Stimulated activated naive B cell treated with anti-CD40 and anti-IgM and Interleukin-4, amounts not matched to agents 10 μg/mL and 1 μg/mL and 100 μg/mL, for 72 hours (primary cell): ENCODE data around the gene KRT80.

Experiments used
- ATAC-seq, 2 donors: fragments of 150-1000 bp; cut with Tn5 transposase; replicated peaks; 2 replicates each; pipeline ENCODE4 v1.10.0; 2021; ENCODE audit warnings: moderate library complexity in 1 of 2
- DNase-seq: peaks from one replicate; pipeline ENCODE4 v3.0.0; 2021
- H3K27ac Mint-ChIP-seq: one replicate; pipeline ENCODE4 v1.8.0; 2022; ENCODE audit warnings: mild to moderate bottlenecking, mixed read lengths
- H3K27me3 Mint-ChIP-seq, 2 donors: one replicate each; pipeline ENCODE4 v1.8.0; 2022; ENCODE audit warnings: mixed read lengths in 2 of 2
- H3K36me3 Mint-ChIP-seq, 2 donors: one replicate each; pipeline ENCODE4 v1.8.0; 2022; ENCODE audit warnings: mixed read lengths in 2 of 2, mild to moderate bottlenecking in 1 of 2
- H3K4me1 Mint-ChIP-seq, 2 donors: one replicate each; pipeline ENCODE4 v1.8.0; 2022; ENCODE audit warnings: mixed read lengths in 2 of 2, mild to moderate bottlenecking in 1 of 2
- H3K4me3 Mint-ChIP-seq, 2 donors: one replicate each; pipeline ENCODE4 v1.8.0; 2022; ENCODE audit warnings: mild to moderate bottlenecking in 2 of 2, mixed read lengths in 2 of 2, moderate library complexity in 1 of 2
- H3K9me3 Mint-ChIP-seq, 2 donors: one replicate each; pipeline ENCODE4 v1.8.0; 2022; ENCODE audit warnings: mixed read lengths in 2 of 2, mild to moderate bottlenecking in 1 of 2

Gene KRT80

DNA sequence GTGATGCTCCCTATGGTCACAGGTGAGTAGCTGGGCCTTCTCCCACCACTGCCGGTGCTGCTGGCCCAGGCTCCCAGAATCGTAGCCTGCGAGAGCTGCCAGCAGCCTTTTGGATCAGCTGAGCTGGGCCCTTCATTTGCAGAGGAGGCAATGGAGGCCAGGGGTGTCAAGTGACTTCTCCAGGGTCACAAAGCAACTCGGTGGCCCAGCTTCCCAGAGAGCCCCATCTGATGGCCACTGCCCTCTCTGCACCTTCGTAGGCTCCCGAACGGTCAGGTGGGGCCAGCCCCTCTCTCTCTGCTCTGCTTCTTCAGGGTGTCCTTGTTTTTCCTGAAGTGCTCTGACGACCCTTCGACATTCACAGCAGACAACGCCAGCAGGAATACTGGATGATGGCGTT lies 4.6 kb downstream of the KRT80 start:
- DNase-seq, result no peak
- H3K9me3 Mint-ChIP-seq, result no peaks in the 10 kb centered on the region
- peaks cover 0 to 7% of the 10 kb centered on the region in 2 donors for H3K27me3 Mint-ChIP-seq
- no peak for ATAC-seq
- no peak overlapping the region for H3K4me3 Mint-ChIP-seq
- H3K36me3 Mint-ChIP-seq, result no peaks in the 10 kb centered on the region
- no peak overlapping the region for H3K27ac Mint-ChIP-seq
- no peaks in the 10 kb centered on the region for H3K4me1 Mint-ChIP-seq

GRCh38 chr12:52186118-52186840 lies 5.5 kb downstream of the KRT80 start:
- Mint-ChIP-seq H3K9me3 (no peaks in the 10 kb centered on the region), H3K27me3 (peaks cover 0 to 7% of the 10 kb centered on the region in 2 donors), H3K36me3 (no peaks in the 10 kb centered on the region), H3K4me3 (no peak overlapping the region), H3K4me1 (no peaks in the 10 kb centered on the region), H3K27ac (no peak overlapping the region)
- DNase-seq (no peak), ATAC-seq (no peak)

- no peaks in the 10 kb centered on the region for H3K9me3 Mint-ChIP-seq
- ATAC-seq (no peak), DNase-seq (no peak)
- H3K27ac Mint-ChIP-seq, result no peak overlapping the region
- no peaks in the 10 kb centered on the region for H3K4me1 Mint-ChIP-seq
- H3K4me3 Mint-ChIP-seq, result no peak overlapping the region
- no peaks in the 10 kb centered on the region for H3K36me3 Mint-ChIP-seq
- H3K27me3 Mint-ChIP-seq, result peaks cover 0 to 2% of the 10 kb centered on the region in 2 donors
Observed at GRCh38 chr12:52185400-52185967, 6.3 kb downstream of the KRT80 start.

- Mint-ChIP-seq H3K27ac (no peak overlapping the region), H3K4me1 (no peaks in the 10 kb centered on the region), H3K36me3 (no peaks in the 10 kb centered on the region), H3K9me3 (no peaks in the 10 kb centered on the region), H3K27me3 (no peaks in the 10 kb centered on the region), H3K4me3 (no peak overlapping the region)
- ATAC-seq, result no peak
- no peak for DNase-seq
Observed at GRCh38 chr12:52184813-52185212, 7.0 kb downstream of the KRT80 start.

DNA sequence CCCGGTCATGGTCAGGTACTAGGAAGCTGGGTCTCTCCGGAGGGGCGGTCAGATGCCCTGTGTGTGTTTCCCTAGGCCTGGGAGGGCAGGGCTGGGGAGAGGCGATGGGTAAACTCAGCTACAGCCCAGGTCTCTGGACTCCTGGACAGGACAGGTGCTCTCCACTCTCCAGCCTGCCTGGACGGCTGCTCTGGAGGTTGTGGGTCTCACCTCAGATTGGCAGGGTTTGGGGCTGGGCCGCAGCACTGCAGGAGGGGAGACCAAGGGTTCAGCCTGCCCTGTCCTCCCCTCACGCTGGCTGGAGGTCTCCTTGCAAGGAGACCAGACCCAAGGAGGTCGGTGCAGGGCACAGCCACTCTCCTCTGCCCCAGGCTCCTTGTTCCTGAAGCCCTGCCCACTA lies 7.8 kb downstream of the KRT80 start:
- ATAC-seq, result no peak
- no peak overlapping the region for H3K27ac Mint-ChIP-seq
- no peaks in the 10 kb centered on the region for H3K4me1 Mint-ChIP-seq
- DNase-seq, result no peak
- no peaks in the 10 kb centered on the region for H3K27me3 Mint-ChIP-seq
- H3K36me3 Mint-ChIP-seq, result no peaks in the 10 kb centered on the region
- H3K9me3 Mint-ChIP-seq, result no peaks in the 10 kb centered on the region
- no peak overlapping the region for H3K4me3 Mint-ChIP-seq

- Mint-ChIP-seq H3K4me3 (no peak overlapping the region), H3K27me3 (no peaks in the 10 kb centered on the region), H3K27ac (no peak overlapping the region), H3K9me3 (no peaks in the 10 kb centered on the region), H3K36me3 (no peaks in the 10 kb centered on the region), H3K4me1 (no peaks in the 10 kb centered on the region)
- no peak for DNase-seq
- no peak for ATAC-seq
Observed at GRCh38 chr12:52183544-52183910, 8.3 kb downstream of the KRT80 start.

GRCh38 chr12:52182898-52183543 lies 8.8 kb downstream of the KRT80 start:
- H3K27me3 Mint-ChIP-seq, result no peaks in the 10 kb centered on the region
- DNase-seq, result no peak
- H3K9me3 Mint-ChIP-seq, result no peaks in the 10 kb centered on the region
- H3K4me3 Mint-ChIP-seq, result no peak overlapping the region
- no peak overlapping the region for H3K27ac Mint-ChIP-seq
- no peaks in the 10 kb centered on the region for H3K36me3 Mint-ChIP-seq
- ATAC-seq, result no peak
- no peaks in the 10 kb centered on the region for H3K4me1 Mint-ChIP-seq

DNA sequence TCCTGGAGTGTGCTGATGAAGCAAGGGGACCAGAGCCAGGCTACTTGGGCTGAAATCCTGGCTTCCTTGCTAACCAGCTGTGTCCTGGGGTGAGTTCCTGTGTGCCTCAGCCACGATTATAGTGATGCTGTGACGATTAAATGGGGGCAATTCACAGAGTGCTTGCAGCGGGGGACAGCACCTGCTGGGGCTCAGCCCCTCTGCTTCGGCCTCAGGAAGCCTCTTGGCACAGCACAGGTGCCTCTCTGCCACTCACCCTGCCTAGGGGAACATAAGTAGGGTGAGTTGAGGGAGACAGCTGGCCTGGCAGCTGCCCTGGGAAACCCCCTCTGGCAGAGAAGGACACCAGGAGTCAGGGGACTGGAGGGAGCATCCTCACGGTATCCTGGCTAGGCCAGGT lies 9.4 kb downstream of the KRT80 start:
- Mint-ChIP-seq H3K27me3 (no peaks in the 10 kb centered on the region), H3K4me3 (no peak overlapping the region), H3K36me3 (no peaks in the 10 kb centered on the region), H3K27ac (no peak overlapping the region), H3K4me1 (no peaks in the 10 kb centered on the region), H3K9me3 (no peaks in the 10 kb centered on the region)
- ATAC-seq, result no peak
- no peak for DNase-seq

DNA sequence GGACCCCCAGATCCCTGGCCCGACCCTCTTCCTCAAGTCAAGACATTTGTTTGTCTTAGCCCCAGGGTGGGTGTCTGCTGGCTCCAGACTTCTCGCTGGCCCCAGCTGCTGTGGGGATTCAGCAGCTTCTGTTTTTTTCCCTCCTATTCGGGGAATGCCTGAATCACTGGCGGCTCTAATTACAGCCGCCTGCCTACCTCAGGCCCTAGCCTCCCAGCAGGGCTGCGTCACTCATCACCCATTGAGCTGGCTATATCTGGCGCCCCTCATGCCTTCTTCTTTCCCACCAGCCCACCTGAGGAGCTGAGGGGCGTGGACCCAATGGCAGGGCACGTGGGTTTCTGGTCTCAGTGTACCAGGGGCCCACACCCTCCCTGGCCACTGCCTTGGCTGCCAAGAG lies 10.1 kb downstream of the KRT80 start:
- no peaks in the 10 kb centered on the region for H3K9me3 Mint-ChIP-seq
- H3K27me3 Mint-ChIP-seq, result no peaks in the 10 kb centered on the region
- H3K4me1 Mint-ChIP-seq, result no peaks in the 10 kb centered on the region
- ATAC-seq (no peak), DNase-seq (no peak)
- H3K27ac Mint-ChIP-seq, result no peak overlapping the region
- H3K36me3 Mint-ChIP-seq, result no peaks in the 10 kb centered on the region
- no peak overlapping the region for H3K4me3 Mint-ChIP-seq

DNA sequence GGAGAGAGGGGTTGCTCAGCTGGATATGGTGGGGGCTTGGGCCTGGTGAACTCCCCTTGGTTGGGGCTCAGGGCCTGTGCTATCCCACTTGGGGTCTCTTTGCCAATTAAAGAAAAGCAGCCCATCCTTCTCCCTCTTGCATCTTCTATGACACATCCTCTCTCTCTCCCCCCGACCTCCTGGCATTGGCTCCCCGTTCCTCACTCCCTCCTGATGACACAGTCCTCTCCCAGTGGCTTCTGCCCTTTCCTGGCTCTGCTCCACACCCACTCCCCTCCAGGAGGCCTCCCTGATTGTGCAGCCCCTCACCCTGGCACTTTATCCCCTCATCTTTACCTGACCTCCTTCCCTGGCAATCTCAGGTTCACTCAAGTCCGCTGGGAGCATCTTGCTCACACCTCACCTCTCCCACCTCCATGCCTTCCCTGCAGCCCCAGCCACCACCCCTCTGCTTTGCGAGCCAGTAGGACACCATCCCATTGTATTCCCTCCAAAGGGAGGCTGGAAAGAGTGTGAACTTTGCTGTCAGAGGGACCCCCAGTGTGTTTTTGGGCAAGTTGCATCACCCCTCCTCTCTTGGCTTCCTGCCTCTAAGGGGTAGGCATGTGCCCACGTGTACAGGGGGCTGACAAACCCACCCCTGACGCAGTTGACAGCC lies 10.7 kb downstream of the KRT80 start:
- no peaks in the 10 kb centered on the region for H3K4me1 Mint-ChIP-seq
- no peak for ATAC-seq

GRCh38 chr12:52179396-52179973 lies 12.3 kb downstream of the KRT80 start:
- Mint-ChIP-seq H3K36me3 (no peaks in the 10 kb centered on the region), H3K4me1 (no peaks in the 10 kb centered on the region), H3K9me3 (no peaks in the 10 kb centered on the region)

More for the DNA sequence above, 10.7 kb downstream of the KRT80 start:
- H3K4me3 Mint-ChIP-seq, result no peak overlapping the region
- DNase-seq, result no peak
- no peaks in the 10 kb centered on the region for H3K27me3 Mint-ChIP-seq
- H3K36me3 Mint-ChIP-seq, result no peaks in the 10 kb centered on the region
- no peaks in the 10 kb centered on the region for H3K9me3 Mint-ChIP-seq
- no peak overlapping the region for H3K27ac Mint-ChIP-seq

GRCh38 chr12:52178984-52179383 lies 12.8 kb downstream of the KRT80 start:
- ATAC-seq (no peak), DNase-seq (no peak)
- Mint-ChIP-seq H3K9me3 (no peaks in the 10 kb centered on the region), H3K27me3 (no peaks in the 10 kb centered on the region), H3K4me3 (no peak overlapping the region), H3K4me1 (no peaks in the 10 kb centered on the region), H3K36me3 (no peaks in the 10 kb centered on the region), H3K27ac (no peak overlapping the region)

More at GRCh38 chr12:52179396-52179973, 12.3 kb downstream of the KRT80 start:
- Mint-ChIP-seq H3K27ac (no peak overlapping the region), H3K4me3 (no peak overlapping the region), H3K27me3 (no peaks in the 10 kb centered on the region)
- no peak for ATAC-seq
- DNase-seq, result no peak

DNA sequence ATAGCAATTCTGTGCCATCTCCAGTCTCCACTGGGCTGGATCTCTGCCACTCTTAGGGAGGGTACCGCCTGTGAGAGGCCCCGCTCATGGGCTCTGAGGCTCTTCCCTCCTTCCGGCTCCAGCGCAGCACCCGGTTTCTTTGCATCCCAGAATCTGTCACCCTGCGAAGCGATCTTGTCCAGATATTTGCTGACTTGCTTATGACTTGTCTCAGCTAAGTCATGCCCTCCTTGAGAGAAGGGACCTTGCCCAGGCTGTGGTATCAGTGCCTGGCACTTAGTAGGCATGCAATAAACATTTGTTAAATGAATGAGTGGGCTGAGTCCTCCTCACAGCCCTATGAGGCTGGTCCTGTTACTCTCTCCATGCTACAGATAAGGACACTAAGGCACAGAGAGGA lies 13.4 kb downstream of the KRT80 start:
- H3K27me3 Mint-ChIP-seq, result peaks cover 0 to 1% of the 10 kb centered on the region in 2 donors
- ATAC-seq, result no peak

More for the DNA sequence above, 13.4 kb downstream of the KRT80 start:
- no peak overlapping the region for H3K4me3 Mint-ChIP-seq
- H3K9me3 Mint-ChIP-seq, result no peaks in the 10 kb centered on the region
- DNase-seq, result no peak
- no peaks in the 10 kb centered on the region for H3K36me3 Mint-ChIP-seq
- H3K4me1 Mint-ChIP-seq, result no peaks in the 10 kb centered on the region
- H3K27ac Mint-ChIP-seq, result no peak overlapping the region
